ENCODE results near the gene EGF.

The EGF gene

DNA sequence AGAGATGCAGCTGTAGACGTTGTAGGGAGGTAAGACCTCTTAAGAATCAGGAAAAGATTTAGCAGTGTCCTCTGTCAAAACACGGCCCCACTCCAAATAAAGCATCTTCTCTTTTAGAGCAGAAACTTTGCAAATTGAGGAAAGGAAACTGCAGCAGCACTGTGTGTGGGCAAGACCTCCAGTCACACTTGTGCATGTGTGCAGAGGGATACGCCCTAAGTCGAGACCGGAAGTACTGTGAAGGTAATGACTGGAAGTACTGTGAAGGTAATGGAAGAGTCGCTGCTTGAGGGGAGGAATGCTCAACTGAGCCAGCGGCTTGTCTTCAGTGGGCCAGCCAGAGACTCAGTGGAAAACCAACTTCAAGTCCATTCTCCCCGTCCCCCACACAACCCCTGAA is 46.5 kb downstream of the EGF start:
- DNase-seq (ENCODE audit: low read depth, low spot score): no peak

GRCh38 chr4:109962401-109962800 is 49.7 kb downstream of the EGF start:
- DNase-seq (ENCODE audit: low read depth, low spot score): no peak

GRCh38 chr4:109966891-109967481 is 54.3 kb downstream of the EGF start:
- DNase-seq (ENCODE audit: low read depth, low spot score): peak; percentile 5

DNA sequence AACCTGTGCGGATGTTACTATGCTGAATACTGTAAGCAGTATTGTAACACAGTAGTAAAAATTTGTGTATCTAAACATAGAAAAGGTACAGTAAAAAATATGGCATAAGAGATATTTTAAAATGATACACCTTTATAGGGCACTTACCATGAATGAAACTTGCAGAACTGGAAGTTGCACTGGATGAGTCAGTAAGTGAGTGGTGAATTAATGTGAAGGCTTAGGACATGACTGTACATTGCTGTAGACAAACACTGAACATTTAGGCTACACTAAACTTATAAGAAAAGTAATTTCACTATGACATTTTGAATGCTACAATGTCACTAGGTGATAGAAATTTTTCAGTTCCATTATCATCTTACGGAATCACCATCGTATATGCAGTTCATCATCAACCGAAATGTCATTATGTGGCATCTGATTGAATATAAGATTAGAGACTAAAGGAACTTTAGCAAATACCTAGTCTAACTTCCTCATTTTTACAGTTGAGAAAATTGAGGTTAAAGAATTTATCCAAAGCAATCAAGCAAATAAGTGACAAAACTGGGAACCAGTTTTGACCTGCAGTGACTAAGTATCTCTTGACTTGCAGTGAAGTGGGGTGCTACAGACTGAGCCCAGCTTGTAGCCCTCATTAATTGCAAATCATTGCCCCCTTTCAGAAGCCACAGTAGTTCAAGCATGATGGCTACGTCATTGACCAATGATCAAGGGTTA is 55.3 kb downstream of the EGF start:
- DNase-seq (ENCODE audit: low read depth, low spot score): peak; percentile 54

- DNase-seq (ENCODE audit: low read depth, low spot score): no peak
These were observed 56.4 kb downstream of the EGF start for GRCh38 chr4:109969087-109969486.

DNA sequence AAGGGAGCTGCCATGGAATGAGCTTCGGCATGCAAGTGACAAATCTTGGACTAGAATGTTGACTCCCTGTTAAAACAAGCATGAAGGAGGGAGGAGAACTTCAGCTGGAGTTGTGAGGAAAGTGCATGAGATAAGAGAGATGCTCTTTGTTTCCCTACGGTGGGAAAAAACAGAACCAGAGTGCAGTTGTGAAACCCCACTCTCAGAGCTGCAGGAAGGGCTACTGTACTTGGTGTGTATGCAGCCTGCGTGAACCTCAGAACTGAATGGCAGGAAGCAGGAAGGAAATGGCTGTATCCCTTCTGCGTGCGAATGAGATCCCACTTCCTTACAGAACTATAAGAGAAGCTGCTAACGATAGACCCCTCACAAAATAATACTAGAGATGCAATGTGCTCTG is 57.2 kb downstream of the EGF start:
- DNase-seq (ENCODE audit: low read depth, low spot score): no peak

DNA sequence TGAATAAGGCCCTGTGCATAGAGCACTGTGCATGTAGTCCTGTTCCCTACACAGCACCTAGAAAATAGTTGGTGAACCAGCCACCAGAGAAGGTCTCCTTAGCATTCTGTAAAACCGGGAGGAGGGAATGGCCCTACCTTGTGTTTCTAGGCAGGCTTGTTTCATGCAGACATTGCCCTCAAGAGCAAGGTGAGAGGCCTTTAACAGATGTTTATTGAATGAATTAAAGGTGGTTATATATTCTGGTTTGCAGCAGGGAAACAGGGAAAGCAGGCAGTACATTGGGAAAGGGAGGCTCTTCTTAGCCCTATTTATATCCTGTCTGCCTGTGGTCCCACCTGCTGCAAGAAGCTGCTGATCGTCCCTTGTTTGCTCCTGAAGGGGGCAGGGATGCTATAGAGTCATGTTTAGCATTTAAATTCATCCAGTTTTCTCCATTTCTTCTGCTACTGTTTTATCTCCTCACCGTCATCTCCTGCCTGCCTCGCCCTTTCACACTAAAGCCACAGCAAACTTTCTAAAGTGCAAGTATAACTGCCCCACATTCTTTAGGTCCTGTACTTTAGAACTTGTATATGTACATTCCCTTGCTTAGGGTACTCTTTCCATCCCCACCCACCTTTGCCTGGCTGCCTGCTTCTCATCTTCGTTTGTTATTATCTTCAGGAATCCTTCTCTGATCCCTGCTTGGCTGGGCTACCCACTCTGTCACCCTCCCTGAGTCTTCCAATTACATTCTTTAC is 60.3 kb downstream of the EGF start:
- DNase-seq (ENCODE audit: low read depth, low spot score): no peak

- no peak for DNase-seq (ENCODE audit: low read depth, low spot score)
These were observed 60.8 kb downstream of the EGF start for GRCh38 chr4:109973529-109973905.

DNA sequence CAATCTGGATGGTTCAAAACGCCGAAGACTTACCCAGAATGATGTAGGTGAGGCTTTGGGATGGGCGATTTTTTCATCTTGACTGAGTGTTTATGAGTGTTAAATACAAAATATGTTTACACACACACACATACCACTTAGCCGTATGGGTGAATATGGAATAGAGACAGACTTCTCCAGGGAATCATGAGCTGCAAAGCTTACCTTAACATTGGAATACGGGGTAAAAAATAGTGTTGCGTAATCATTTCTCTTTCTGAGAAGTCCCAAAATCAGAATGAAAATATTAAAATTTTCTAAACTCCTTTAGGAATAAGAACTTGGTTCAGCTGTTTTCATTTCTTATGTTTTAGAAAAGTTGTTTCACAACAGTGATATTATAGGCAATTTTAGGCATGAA is 63.5 kb downstream of the EGF start:
- DNase-seq (ENCODE audit: low read depth, low spot score): no peak

GRCh38 chr4:109977854-109978501 is 65.3 kb downstream of the EGF start:
- DNase-seq (ENCODE audit: low read depth, low spot score): peak; percentile 53

DNA sequence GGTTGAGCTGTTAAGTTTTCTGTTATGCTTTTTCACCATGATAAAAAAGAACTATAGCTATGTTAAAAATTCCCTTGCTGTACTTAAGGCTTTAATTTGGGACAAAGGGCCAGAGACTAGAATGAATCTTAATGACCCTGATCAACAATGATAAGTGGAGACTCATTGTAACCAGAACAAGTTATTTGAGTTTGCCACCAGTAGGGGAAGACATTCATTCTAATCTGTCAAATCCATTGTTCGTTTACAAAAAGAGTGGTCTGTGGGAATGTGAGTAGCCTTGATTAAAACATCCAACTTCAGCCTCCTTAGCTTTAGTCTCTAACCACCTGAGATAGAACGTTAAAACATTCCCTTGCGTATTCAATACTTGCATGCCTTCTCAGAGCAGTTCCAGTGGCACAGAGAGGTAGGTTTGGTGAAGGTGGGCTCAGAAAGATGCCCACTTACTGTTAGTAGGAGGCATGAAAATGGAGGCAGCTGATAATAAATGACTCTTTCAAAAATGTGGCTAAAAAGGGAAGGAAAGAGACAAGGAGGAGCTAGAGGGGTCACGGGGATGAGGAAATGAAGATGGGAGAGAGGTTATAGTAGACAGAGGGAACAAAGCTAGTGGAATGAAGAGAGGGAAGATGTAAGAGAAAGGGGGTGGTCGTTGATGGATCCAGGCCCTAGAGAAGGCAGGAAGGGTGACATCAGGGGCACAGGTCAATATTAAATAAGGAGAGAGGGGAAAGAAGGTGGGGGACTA is 66.2 kb downstream of the EGF start:
- DNase-seq (ENCODE audit: low read depth, low spot score): peak; percentile 61

DNA sequence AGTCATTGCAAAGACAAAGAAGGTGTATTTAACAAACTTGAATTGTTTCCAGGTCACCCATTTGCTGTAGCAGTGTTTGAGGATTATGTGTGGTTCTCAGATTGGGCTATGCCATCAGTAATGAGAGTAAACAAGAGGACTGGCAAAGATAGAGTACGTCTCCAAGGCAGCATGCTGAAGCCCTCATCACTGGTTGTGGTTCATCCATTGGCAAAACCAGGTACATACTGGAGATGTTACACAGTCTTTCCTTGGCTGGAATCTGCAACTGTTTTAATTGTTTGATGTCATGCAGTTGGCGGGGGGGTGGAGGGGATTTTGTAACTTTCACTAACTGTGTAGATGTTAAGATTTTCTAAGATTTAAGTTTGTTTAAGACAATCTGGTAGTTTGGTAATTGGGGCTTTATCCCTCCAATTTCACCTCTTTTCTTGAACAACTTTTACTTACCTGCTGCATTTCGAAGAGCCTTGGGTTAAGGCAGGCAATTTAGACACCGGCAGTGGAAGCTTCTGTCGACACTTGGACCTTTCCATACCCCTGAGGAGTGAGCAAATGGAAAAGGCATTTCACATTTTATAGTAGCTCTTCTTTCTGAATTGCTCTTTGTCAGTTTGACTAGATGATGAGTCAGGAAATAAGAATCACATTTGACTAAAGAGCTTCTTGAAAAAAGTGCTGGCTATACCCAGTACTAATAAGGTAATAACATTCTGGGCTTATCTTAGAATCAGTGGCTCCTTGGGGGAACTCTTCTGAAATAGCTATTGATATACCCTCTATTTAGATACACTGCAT is 67.4 kb downstream of the EGF start:
- DNase-seq (ENCODE audit: low read depth, low spot score): peak; percentile 58

DNA sequence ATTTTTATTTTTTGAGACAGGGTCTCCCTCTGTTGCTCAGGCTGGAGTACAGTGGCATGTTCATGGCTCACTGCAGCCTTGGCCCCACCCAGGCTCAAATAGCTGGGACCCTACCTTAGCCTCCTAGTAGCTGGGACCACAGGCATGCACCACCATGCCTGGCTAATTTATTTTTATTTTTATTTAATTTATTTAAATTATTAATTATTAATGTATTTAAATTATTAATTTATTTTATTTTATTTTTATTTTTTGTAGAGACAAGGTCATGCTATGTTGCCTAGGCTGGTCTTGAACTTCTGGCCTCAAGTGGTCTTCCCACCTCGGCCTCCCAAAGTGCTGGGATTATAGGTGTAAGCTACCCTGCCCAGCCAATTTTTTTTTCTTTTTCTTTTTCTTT is 69.3 kb downstream of the EGF start:
- no peak for DNase-seq (ENCODE audit: low read depth, low spot score)

GRCh38 chr4:109982521-109982920 is 69.8 kb downstream of the EGF start:
- no peak for DNase-seq (ENCODE audit: low read depth, low spot score)

DNA sequence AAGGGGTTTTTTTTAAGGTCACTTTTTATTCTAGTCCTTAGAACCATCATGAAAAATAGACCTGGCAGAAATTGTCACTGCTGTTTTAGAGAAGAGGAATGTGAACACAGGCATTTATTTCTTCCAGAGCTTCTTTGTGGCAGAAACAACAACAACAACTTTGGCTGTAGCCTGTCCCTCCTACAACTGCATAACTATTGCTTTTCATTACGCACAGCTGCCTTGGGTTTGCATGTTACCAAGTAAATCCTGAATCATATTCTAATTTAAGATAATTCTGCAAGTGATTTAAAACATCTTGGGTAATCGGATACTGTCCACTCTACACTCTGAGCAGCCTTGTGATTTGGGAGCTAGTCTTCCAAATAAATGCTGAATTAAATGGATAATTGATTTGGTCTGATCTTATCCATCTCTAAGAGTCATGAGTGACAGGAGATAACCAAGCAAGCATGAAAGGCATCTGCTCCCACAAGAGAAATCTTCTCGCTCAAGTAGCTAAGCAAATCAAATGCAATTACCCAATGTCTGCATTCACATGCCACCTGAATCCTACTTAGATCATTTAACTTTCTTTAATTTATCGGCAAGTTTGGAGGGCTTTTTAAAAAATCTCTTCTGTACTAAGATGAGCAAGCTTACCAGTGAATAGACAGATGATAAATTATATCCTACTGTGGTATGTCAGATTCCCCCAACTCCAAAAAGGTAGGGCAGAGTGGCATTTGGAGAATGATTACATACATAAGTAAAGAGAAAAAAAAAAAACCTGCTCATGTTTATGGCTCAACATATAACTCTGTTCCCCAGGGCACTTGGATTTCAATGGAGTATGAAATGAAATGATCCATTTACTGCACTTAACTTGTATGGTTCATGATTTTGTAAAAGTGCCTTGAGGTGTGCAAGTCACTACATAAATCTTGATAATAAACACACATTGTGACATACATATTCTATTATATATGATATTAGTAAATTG is 73.6 kb downstream of the EGF start:
- no peak for DNase-seq (ENCODE audit: low read depth, low spot score)

GRCh38 chr4:109989044-109989443 is 76.4 kb downstream of the EGF start:
- DNase-seq (ENCODE audit: low read depth, low spot score): no peak

- no peak for DNase-seq (ENCODE audit: low read depth, low spot score)
These were observed 76.9 kb downstream of the EGF start for GRCh38 chr4:109989618-109990017.

DNA sequence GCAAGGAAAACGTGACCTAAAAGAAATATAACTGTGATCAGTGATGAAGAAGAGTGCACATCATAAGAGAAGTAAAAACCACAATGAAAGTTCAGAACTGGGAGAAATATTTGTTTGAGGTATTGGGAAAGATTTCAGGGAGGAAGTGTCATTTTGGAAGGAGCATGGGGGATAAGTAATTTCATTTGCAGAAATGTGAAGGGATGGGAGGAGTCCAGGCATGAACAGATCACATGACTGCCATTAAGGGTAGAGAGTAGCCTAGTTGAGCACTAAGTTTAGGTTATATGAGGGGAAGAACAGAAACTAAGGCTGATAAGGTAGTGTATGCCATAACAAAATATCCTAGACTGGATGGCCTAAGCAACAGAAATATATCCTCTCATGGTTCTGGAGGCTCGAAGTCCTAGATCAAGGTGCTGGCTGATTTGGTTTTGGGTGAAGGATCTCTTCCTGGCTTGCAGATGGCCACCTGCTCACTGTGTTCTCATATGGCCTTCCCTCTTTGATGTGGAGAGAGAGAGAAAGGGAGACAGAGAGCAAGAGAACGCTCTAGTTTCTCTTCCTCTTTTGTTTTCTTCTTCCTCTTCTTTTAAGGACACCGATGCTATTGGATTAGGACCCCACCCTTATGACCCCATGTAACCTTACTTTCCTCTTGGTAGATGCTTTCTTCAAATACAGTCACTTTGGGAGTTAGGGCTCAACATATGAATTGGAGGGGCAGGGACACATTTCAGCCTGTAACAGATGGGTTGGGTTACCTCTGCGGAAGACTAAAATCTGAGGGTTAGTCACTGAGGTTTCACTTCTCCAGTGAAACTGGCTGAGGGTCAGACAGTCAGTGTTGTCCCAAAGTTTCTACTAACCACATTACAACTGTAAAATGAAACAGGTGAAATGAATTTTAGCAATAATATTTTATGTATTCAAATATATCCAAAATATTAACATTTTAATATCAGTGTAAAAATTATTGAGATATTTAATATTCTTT is 77.9 kb downstream of the EGF start:
- no peak for DNase-seq (ENCODE audit: low read depth, low spot score)
